HG03045 (cell line): ENCODE results near the gene SPDYE1.

ENCODE experiments used
- ATAC-seq: cut with Tn5 transposase; IDR thresholded peaks from one replicate; pipeline ENCODE4 v1.9.1; 2021; ENCODE audit warnings: mild to moderate bottlenecking, moderate library complexity; ENCODE audit not compliant: unreplicated experiment

Gene SPDYE1

GRCh38 chr7:44042221-44042620 is 44.5 kb downstream of the SPDYE1 start:
- ATAC-seq, result no peak

GRCh38 chr7:44043902-44044301 is 46.2 kb downstream of the SPDYE1 start:
- no peak for ATAC-seq

- peak; percentile 69 for ATAC-seq
These were observed 46.9 kb downstream of the SPDYE1 start, which contains the start of gene DBNL for GRCh38 chr7:44044315-44045225. TSS of gene DBNL (plus strand) at chr7:44044702. CDS start at chr7:44044738, 36 bp downstream.

GRCh38 chr7:44045226-44046014 is 47.7 kb downstream of the SPDYE1 start:
- ATAC-seq, result no peak

GRCh38 chr7:44046321-44047061 is 48.8 kb downstream of the SPDYE1 start:
- ATAC-seq, result peak; percentile 40

- no peak for ATAC-seq
These were observed 50.5 kb downstream of the SPDYE1 start for GRCh38 chr7:44048031-44048795.

GRCh38 chr7:44050121-44050914 is 52.6 kb downstream of the SPDYE1 start:
- no peak for ATAC-seq

GRCh38 chr7:44050915-44051560 is 53.3 kb downstream of the SPDYE1 start:
- ATAC-seq, result no peak

- no peak for ATAC-seq
These were observed 54.0 kb downstream of the SPDYE1 start for GRCh38 chr7:44051611-44052220.

- no peak for ATAC-seq
These were observed 55.2 kb downstream of the SPDYE1 start for GRCh38 chr7:44052771-44053365.

GRCh38 chr7:44056681-44057080 is 59.0 kb downstream of the SPDYE1 start:
- ATAC-seq, result no peak

GRCh38 chr7:44057181-44057848 is 59.6 kb downstream of the SPDYE1 start:
- no peak for ATAC-seq

- ATAC-seq, result no peak
These were observed 60.4 kb downstream of the SPDYE1 start for GRCh38 chr7:44057849-44058758.

GRCh38 chr7:44058759-44059218 is 61.1 kb downstream of the SPDYE1 start:
- no peak for ATAC-seq

- ATAC-seq, result no peak
These were observed 61.8 kb downstream of the SPDYE1 start for GRCh38 chr7:44059219-44060090.
